ENCODE results near the gene PALB2. TPM values are rescaled to one million over a fixed set of nuclear protein-coding genes. Genes with fewer than 3 reads are reported as not detected.

The PALB2 gene
- total and polyA plus RNA-seq, 2 of the 13 experiments (the other 11 are each of a cell fraction or from before 2014, with no cell fraction given): 12.1 to 40.9 TPM

DNA sequence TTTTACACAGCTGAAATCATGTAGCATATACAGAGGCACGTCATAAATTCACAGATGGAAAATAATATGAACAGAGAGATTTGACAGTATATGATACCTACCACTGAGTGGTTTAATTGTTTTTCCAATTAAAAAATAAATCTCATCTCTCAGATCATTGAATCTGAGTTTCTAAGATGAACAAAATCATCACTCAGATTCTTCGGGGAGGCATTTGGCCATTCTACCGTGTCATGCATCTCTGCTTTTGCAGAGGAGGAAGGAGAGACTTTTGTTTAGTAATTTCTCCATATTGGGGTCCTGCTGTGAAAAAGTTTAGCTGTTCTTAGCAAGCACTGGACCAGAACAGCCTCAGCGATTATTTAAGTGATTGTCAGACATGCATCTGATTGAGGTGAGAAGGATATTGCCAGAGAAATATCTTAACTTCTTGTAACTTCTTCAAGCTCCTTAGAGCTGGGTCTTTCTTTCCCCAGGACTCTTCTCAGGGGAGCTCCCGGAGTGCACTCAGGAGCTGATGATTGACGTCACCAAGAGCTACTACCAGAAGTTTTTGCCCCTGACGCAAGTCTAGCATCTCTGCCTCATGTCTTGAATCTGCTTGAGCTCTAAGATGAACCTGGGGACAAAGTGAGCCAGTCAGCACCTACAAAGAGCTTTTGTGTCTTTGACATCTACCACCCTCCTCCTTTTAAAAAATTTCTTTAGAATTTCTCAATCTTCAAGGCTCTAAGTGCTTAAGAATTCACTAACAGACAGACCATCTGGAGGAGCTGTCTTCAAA, 25.7 kb upstream of the PALB2 start (continued):
- TF ChIP-seq GLMP (CRISPR knock-in tag; IDR thresholded peaks at IDR 0.05; ENCODE audit: borderline replicate concordance) (no peak), ZSCAN29 (CRISPR knock-in tag; conservative IDR thresholded peaks at IDR 0.05) (no peak), ZNF530 (CRISPR knock-in tag; IDR thresholded peaks at IDR 0.05; ENCODE audit: low read depth) (no peak)

- no peaks in the 10 kb centered on the region for H3K9me3 ChIP-seq (ENCODE audit: low read length)
- no peak for TF ChIP-seq ZSCAN29 (CRISPR knock-in tag; conservative IDR thresholded peaks at IDR 0.05)
- WGBS (ENCODE audit: low lambda C conversion rate): 98% methylated on average over 2 of the region's 2 CpGs
- no peaks in the 10 kb centered on the region for H4K20me1 ChIP-seq (ENCODE audit: insufficient read depth, low read length)
- ChIA-PET CTCF (ENCODE audit: low intra/inter-chr PET ratio, low total read pairs) (no interaction called here), POLR2A (no interaction called here)
- in situ Hi-C loops (cut with HindIII; ENCODE audit: extremely low pct_ligation_motif_present, low pct_unique_long_range_greater_than_20kb) (no loop called here), intact Hi-C loops (cut with micrococcal nuclease; ENCODE audit: unreplicated experiment) (no loop called here)
- peaks cover 53 to 96% of the 10 kb centered on the region in 2 experiments for H3K36me3 ChIP-seq (replicated peaks in 1 of 2; ENCODE audit: control insufficient read depth in 1 of 2, insufficient read depth in 2 of 2, low read length in 2 of 2)
- no peak overlapping the region for H2AFZ ChIP-seq (ENCODE audit: low read length)
- DNase-seq (ENCODE audit: low spot score) (no peak), FAIRE-seq (no peak), ATAC-seq (no peak)
- H3K9ac ChIP-seq (ENCODE audit: insufficient read depth, low read depth, low read length): no peak overlapping the region
- H3K27ac ChIP-seq (ENCODE audit: extremely low read length, insufficient read depth, low read length): no peak overlapping the region
- H3K4me2 ChIP-seq (ENCODE audit: low read depth, low read length): no peak overlapping the region
- H3K79me2 ChIP-seq (ENCODE audit: insufficient read depth, low read length): no peaks in the 10 kb centered on the region
- H3K4me1 ChIP-seq (ENCODE audit: insufficient read depth, low read length): no peaks in the 10 kb centered on the region
- no peak overlapping the region for H3K4me3 ChIP-seq (replicated peaks in 1 of 3; ENCODE audit: insufficient read depth in 1 of 3, low read depth in 2 of 3, low read length in 3 of 3)
- no peaks in the 10 kb centered on the region for H3K27me3 ChIP-seq (ENCODE audit: control insufficient read depth in 1 of 2, insufficient read depth in 2 of 2, low read length in 2 of 2)
- no TSS peak for BruUV-seq (replicated peaks)
Observed at GRCh38 chr16:23663918-23664317, 22.8 kb upstream of the PALB2 start.

- Histone ChIP-seq H3K4me2 (ENCODE audit: low read depth, low read length) (no peak overlapping the region), H3K36me3 (replicated peaks in 1 of 2; ENCODE audit: control insufficient read depth in 1 of 2, insufficient read depth in 2 of 2, low read length in 2 of 2) (peaks cover 14 to 75% of the 10 kb centered on the region in 2 experiments; a peak in 4 of 5 replicates), H3K9me3 (ENCODE audit: low read length) (no peaks in the 10 kb centered on the region), H3K27me3 (ENCODE audit: control insufficient read depth in 1 of 2, insufficient read depth in 2 of 2, low read length in 2 of 2) (no peaks in the 10 kb centered on the region), H3K4me1 (ENCODE audit: insufficient read depth, low read length) (no peaks in the 10 kb centered on the region), H3K79me2 (ENCODE audit: insufficient read depth, low read length) (peaks cover 81% of the 10 kb centered on the region), H3K27ac (ENCODE audit: extremely low read length, insufficient read depth, low read length) (no peak overlapping the region), H2AFZ (ENCODE audit: low read length) (no peak overlapping the region), H4K20me1 (ENCODE audit: insufficient read depth, low read length) (peaks cover 15% of the 10 kb centered on the region), H3K9ac (ENCODE audit: insufficient read depth, low read depth, low read length) (no peak overlapping the region), H3K4me3 (replicated peaks in 1 of 3; ENCODE audit: insufficient read depth in 1 of 3, low read depth in 2 of 3, low read length in 3 of 3) (no peak overlapping the region)
- in situ Hi-C loops (cut with HindIII; ENCODE audit: extremely low pct_ligation_motif_present, low pct_unique_long_range_greater_than_20kb) (no loop called here), intact Hi-C loops (cut with micrococcal nuclease; ENCODE audit: unreplicated experiment) (no loop called here)
- ChIA-PET POLR2A (interaction anchor here (1.0 kb wide), 1 partner anchor 11 kb away, joined by 3 read pairs; the partner anchor contains the start of genes DCTN5 and PALB2), CTCF (ENCODE audit: low intra/inter-chr PET ratio, low total read pairs) (no interaction called here)
- DNase-seq (ENCODE audit: low spot score): no peak
- FAIRE-seq: no peak
- 95% methylated on average over 4 of the region's 4 CpGs for WGBS (ENCODE audit: low lambda C conversion rate)
- TF ChIP-seq NR2F6 (IDR thresholded peaks at IDR 0.05) (0 out of 2 replicates have a peak, but pooled peaks have one; percentile 30), NR2F6 (CRISPR knock-in tag; IDR thresholded peaks at IDR 0.05) (no peak), MAFG (CRISPR knock-in tag; IDR thresholded peaks at IDR 0.05) (no peak), ZNF747 (CRISPR knock-in tag; IDR thresholded peaks at IDR 0.05; ENCODE audit: borderline replicate concordance) (no peak), RBFOX2 (IDR thresholded peaks at IDR 0.05; ENCODE audit: low read depth, low read length) (peak; percentile 42)
- TF ChIP-seq, protein P1, sequence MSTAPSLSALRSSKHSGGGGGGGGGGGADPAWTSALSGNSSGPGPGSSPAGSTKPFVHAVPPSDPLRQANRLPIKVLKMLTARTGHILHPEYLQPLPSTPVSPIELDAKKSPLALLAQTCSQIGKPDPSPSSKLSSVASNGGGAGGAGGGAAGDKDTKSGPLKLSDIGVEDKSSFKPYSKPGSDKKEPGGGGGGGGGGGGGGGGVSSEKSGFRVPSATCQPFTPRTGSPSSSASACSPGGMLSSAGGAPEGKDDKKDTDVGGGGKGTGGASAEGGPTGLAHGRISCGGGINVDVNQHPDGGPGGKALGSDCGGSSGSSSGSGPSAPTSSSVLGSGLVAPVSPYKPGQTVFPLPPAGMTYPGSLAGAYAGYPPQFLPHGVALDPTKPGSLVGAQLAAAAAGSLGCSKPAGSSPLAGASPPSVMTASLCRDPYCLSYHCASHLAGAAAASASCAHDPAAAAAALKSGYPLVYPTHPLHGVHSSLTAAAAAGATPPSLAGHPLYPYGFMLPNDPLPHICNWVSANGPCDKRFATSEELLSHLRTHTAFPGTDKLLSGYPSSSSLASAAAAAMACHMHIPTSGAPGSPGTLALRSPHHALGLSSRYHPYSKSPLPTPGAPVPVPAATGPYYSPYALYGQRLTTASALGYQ (CRISPR knock-in tag; IDR thresholded peaks at IDR 0.05): no peak
- BruUV-seq (replicated peaks): no TSS peak
- ATAC-seq: no peak
Observed at GRCh38 chr16:23651943-23652468, 10.9 kb upstream of the PALB2 start.

Data from HepG2 (cell line).